Activated naive CD4-positive, alpha-beta T cell (primary cell): ENCODE data around the gene CHSY1.
A peak's percentile ranks its signal among the peaks of the same experiment; 100 is the strongest.

ENCODE experiments used
- DNase-seq, 4 experiments: peaks; one replicate each; lab custom pipeline; 2025; lab: John Stamatoyannopoulos, UW

The CHSY1 gene

GRCh38 chr15:101269479-101270223 is 17.8 kb upstream of the CHSY1 start:
- DNase-seq, result no peak

DNA sequence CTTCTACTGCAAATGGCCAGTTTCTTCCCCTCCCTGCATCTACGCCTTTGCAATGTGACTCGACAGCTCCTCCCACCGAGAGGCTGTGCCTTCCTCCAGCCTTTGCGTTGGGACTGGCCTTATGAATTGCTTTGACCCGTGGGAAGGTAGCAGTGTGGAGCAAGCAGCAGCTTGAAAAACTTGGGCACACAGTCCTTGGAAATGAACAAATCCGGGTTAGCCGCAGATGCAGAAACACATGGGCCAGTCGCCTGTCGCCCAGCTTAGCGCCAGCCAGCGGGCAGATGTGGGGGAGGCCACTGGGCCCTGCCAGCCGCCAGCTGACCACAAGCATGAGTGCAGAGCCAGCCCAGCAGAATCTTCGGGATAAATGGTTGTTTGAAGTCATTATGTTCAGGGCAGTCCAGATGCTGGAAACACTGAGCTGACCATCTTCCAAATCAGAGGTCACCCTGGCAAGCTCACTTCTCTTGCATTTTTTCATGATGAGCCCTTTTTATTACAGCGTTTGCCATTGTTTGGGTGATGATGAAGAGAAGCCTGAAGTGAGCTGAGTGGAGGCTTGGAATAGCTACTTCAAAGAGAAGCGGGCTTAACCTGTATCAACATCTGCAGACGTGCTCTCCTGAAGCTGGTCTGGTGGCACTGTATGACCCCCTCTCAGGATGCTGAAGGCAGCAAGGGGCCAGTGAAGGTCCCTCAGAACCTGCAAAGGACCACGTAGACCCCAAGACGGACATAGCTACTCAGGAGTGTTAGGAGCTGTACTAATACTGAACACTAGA is 15.7 kb upstream of the CHSY1 start:
- no peak for DNase-seq

GRCh38 chr15:101266787-101267186 is 14.9 kb upstream of the CHSY1 start:
- no peak for DNase-seq

GRCh38 chr15:101266034-101266433 is 14.2 kb upstream of the CHSY1 start:
- DNase-seq, result no peak

DNA sequence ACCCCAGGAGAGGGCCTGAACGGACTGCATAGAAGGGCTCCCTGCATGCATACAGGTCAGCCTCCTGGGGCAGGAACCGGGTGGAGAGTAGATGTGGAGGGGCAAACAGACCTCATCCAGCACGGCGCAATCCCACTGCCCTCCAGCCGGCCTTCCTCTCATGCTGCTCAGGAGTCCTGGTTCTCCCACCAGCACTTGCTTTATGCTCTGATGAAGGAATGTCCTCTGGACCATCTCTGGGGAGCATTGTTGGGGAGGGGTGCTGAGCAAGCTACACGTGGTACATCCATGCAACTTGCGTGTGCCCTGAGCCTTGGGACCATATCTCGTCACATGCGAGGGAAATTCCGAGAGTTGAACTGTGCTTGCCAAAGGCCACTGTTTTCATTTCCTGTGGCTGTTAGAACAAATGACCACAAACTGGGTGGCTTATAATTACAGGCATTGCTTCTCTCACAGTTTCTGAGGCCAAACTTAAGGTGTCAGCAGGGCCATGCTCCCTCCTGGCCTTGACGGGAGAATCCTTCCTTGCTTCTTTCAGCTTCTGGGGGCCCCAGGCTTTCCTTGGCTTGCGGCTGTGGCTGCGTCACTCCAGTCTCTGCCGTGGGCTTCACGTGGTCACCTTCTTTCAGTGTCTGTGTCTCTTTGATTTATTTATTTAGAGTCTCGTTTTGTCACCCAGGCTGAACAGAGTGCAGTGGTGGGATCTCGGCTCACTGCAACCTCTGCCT is 13.2 kb upstream of the CHSY1 start:
- DNase-seq, result no peak

- DNase-seq, result no peak
Observed at GRCh38 chr15:101264011-101264410, 12.2 kb upstream of the CHSY1 start.

GRCh38 chr15:101262551-101262950 is 10.7 kb upstream of the CHSY1 start:
- no peak for DNase-seq

DNA sequence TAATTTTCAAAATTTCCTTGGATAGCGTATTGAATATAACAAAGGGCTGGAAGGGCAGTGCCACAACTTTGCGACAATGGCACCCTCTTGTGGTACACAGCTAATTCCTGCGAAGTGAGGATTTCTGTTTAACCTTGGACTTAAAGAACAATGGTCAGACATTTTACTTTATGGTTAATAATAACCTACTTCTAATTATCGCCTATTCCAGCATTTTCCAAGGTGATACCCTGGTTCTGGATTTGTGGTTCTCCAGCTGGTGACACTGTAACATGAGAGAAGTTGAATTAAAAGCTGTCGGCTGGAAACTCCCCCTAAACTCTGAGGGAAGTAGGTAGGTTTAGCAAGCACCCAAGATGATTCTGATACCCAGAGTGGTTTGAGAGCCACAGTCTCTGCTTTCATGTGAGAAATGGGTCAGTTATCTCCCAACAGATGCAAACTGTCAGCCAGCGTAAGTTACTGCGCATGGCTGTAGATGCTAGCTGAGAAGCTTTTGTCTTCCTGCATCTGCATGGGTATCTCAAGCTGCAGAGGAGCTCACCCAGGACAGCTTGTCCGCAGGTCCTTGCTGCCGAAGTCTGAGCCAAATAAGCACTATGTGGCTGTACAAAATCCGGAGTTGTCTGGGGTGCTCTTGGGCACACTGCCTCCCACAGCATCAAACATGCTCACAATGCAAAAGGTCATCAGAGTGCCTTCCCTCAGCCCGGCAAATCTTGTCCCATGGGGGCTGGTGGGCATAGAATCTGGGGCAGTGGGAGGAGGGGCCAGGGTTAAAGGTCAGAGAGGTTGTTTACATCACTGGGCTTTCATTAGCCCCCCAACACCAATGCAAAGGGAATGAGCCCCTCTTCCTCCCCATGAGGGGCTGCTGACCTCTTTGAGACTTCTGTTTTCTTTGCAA is 6.6 kb upstream of the CHSY1 start:
- DNase-seq, result peak in 2 of 4 experiments; percentile 14 to 20

- no peak for DNase-seq
Observed at GRCh38 chr15:101256757-101257156, 4.9 kb upstream of the CHSY1 start.

DNA sequence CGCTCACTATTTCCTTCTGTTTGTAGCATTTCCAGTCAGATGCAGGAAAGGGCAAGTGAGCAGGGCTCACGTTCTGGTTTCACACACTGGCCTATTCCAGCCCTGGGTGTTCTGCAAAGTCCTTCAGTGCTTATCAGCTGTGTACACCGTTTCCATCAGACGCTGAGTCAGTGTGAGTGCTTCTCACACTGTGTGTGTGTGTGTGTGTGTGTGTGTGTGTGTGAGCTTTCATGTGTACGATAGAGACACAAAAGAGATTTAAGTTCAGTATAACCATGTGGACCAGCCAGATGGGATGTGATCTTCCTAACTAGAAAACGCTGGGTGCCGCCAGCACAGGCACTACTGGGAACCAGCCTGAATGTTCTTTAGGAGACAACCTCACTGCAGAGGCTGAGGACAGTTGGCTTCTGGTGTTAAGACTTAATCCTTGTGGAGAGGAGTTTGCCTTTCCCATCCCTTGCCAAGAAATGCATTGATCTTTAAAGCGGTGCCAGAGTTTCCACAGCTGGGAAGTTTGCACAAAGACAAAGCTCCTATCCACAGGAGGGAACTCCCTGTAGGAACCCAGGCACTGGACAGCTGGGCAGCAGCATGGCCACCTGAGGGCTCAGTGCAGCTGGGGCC is 3.9 kb upstream of the CHSY1 start:
- no peak for DNase-seq

GRCh38 chr15:101255051-101255395 is 3.2 kb upstream of the CHSY1 start:
- no peak for DNase-seq

DNA sequence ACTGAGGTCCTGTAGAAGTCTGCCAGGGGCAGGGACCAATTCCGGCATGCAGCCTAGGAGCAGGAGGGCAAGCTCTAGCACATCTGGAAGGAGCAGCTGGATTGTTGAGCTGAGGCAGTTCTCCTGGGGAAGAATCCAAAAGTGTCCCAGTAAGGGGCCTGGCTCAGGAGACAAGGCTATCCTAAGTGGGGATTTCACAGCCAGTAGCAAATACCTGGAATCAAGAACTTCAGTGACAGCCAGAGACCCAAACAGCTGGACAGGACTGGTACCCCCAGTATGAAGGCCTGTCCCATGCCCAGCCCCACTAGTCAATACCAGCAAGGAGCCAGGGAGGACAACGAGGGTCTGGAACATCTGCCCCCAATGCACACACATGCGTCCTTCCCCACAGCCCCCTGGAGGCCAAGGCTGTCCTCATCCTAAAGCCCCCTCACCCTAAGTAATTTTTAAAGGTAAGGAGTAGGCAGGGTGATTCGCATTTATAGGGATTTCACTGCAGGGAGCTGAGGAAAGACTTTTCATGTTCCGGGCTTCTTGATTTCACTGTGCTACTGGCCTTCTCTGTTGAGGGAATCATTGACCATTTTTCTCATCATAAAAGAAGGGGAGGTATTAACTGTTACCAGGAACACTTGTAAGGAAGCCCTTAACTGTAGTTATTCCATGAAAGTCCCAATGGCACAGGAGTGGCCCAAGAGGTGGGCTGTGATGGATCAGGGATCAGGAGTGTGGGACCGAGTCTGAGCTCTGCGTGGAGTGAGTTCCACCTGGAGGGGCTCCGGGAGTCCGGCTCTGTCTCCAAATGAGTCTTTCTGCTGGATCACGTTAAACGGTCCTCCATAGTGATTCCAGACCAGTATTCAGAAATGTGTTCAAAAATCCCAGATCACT is 2.6 kb upstream of the CHSY1 start:
- no peak for DNase-seq

DNA sequence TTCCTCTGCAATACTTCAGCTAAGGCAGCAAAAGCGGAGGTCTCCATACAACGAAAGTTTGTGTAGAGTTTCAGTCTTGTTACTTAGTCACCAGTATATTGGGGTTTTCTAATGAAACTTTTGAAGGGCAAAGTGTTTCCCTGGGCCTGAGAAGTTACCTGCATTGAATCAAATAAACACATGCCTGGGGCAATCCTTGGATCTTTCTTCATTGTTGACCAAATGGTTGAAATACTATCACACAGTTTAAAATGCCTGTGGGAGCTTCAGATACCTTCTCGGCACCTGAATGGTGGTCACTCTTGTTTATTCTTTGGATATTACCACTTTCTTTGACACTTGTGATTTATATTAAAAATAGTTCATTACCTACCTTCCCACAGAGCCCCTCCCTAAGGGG is 988 bp upstream of the CHSY1 start:
- no peak for DNase-seq

- DNase-seq, result peak in 1 of 4 experiments; percentile 38
Observed at GRCh38 chr15:101250873-101251829, 697 bp downstream of the CHSY1 start.

- no peak for DNase-seq
Observed at GRCh38 chr15:101250341-101250831, 1.5 kb downstream of the CHSY1 start.

DNA sequence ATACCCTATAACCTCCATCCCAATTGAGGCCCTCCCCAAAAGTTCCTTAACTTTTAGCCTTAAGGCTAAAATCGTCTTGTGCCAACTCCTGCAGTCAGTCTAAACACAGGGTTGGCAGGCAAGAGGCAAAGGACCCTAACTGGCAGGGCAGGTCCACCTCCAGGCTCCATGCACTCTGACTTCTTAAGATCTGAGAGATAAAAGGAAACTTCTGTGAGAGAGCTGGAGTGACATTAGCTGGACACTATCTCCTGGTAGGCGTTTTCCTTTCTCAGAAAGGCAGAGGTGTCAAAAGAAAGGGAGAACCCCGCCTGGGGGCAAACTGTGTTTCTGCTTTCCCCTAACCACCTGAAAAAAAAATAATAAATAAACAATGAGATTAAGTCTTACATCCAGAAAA is 3.6 kb downstream of the CHSY1 start:
- no peak for DNase-seq

GRCh38 chr15:101246824-101247745 is 4.8 kb downstream of the CHSY1 start:
- no peak for DNase-seq

DNA sequence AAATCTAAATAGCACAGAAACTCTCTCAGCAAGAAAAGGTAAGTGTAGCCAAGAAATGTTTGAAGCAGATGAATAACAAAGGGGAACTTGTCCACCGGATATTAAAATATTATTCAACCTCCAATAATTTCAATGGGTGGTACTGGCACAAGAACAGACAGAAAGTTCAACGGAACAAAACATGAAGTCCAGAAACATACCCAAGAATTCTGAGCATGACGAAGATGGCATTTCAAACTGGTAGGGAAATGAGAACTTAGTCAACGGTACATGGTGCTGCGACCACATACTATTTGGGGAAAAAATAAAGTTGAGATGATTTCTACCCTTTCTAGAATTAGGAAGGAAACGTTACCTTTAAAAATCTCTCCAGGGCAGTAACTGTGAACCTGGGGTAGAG is 5.5 kb downstream of the CHSY1 start:
- DNase-seq, result no peak
